DOHH2 (cell line): ENCODE data around the gene APLF.

Source experiments
- EZH2phosphoT487 ChIP-seq: fragments of 200-600 bp; sonication (generic); IDR thresholded peaks from 2 replicates; pipeline ENCODE4 v1.6.1; 2017; ENCODE audit warnings: borderline replicate concordance, mild to moderate bottlenecking, antibody characterized with exemption, low read length, moderate library complexity, mixed read lengths
- TF ChIP-seq, protein P1 (sequence below): fragments of 200-600 bp; sonication (generic); IDR thresholded peaks from one replicate; pipeline ENCODE4 v1.5.1; 2014; ENCODE audit warnings: antibody characterized with exemption, mild to moderate bottlenecking, low read depth, low read length; ENCODE audit not compliant: poor library complexity, severe bottlenecking

DNA sequence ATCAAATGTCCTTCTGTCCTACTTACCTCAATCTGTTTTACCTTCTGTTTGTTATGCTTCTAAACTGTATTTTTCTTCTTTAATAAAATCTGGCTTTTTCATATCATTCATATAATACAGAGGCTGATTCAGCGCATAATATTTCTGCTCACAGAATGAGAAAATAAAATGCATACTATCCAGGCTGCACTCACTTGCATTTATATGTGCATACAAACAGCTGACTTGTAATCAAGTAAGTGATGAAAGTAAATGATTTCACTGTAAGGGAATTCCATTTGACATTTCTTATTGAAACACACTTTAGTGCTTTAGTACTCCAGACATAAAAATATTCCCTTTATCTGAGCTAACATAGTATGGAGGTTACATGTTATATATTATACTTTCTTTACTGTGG, 100.7 kb downstream of the APLF start:
- TF ChIP-seq, protein P1, sequence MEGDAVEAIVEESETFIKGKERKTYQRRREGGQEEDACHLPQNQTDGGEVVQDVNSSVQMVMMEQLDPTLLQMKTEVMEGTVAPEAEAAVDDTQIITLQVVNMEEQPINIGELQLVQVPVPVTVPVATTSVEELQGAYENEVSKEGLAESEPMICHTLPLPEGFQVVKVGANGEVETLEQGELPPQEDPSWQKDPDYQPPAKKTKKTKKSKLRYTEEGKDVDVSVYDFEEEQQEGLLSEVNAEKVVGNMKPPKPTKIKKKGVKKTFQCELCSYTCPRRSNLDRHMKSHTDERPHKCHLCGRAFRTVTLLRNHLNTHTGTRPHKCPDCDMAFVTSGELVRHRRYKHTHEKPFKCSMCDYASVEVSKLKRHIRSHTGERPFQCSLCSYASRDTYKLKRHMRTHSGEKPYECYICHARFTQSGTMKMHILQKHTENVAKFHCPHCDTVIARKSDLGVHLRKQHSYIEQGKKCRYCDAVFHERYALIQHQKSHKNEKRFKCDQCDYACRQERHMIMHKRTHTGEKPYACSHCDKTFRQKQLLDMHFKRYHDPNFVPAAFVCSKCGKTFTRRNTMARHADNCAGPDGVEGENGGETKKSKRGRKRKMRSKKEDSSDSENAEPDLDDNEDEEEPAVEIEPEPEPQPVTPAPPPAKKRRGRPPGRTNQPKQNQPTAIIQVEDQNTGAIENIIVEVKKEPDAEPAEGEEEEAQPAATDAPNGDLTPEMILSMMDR, result no peak
- no peak for TF ChIP-seq EZH2phosphoT487
